ENCODE results near the gene MTFMT. TPM values are rescaled to one million over a fixed set of nuclear protein-coding genes. Genes with fewer than 3 reads are reported as not detected.

The MTFMT gene
- total and polyA plus RNA-seq, 2 of the 13 experiments (the other 11 are each of a cell fraction or from before 2014, with no cell fraction given): 9.9 to 23.2 TPM

DNA sequence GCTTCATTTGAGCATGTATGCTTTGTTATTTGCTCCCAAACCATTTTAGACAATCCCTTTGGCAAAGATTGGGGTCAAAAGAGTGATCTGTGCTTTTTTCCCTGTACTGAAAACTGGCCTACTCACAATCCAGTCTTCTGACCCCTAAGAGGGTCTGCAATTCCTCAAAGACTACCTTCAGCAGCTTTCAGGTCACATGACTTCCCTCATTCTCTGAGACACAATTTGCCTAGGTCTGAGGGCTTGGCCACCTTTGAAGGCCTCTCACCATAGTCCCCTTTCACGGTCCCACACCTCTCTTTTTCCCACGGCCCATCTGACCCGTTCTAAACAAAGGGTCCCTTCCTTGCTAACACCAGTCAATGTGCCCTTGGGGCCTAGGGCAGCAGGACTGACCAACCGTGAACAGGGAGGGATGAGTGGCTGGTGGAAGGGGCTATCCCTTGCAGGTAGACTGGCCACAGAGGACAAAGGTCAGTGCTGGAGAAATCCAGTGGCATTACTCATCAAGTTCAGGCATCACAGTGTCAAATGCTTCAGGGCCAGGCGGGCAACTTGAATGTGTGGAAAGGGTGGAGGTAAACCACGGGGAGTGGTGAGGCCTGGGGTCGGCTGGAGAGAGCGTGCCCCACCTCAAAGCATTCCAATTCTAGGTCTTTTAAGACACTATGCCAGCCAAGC, 27.6 kb upstream of the MTFMT start (continued):
- TF ChIP-seq, protein P1, sequence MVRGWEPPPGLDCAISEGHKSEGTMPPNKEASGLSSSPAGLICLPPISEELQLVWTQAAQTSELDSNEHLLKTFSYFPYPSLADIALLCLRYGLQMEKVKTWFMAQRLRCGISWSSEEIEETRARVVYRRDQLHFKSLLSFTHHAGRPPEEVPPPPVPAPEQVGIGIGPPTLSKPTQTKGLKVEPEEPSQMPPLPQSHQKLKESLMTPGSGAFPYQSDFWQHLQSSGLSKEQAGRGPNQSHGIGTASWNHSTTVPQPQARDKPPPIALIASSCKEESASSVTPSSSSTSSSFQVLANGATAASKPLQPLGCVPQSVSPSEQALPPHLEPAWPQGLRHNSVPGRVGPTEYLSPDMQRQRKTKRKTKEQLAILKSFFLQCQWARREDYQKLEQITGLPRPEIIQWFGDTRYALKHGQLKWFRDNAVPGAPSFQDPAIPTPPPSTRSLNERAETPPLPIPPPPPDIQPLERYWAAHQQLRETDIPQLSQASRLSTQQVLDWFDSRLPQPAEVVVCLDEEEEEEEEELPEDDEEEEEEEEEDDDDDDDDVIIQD (CRISPR knock-in tag; IDR thresholded peaks at IDR 0.05; ENCODE audit: low read depth): peak; percentile 62; the same call in 1 of the 2 replicates
- TF ChIP-seq, protein P2, sequence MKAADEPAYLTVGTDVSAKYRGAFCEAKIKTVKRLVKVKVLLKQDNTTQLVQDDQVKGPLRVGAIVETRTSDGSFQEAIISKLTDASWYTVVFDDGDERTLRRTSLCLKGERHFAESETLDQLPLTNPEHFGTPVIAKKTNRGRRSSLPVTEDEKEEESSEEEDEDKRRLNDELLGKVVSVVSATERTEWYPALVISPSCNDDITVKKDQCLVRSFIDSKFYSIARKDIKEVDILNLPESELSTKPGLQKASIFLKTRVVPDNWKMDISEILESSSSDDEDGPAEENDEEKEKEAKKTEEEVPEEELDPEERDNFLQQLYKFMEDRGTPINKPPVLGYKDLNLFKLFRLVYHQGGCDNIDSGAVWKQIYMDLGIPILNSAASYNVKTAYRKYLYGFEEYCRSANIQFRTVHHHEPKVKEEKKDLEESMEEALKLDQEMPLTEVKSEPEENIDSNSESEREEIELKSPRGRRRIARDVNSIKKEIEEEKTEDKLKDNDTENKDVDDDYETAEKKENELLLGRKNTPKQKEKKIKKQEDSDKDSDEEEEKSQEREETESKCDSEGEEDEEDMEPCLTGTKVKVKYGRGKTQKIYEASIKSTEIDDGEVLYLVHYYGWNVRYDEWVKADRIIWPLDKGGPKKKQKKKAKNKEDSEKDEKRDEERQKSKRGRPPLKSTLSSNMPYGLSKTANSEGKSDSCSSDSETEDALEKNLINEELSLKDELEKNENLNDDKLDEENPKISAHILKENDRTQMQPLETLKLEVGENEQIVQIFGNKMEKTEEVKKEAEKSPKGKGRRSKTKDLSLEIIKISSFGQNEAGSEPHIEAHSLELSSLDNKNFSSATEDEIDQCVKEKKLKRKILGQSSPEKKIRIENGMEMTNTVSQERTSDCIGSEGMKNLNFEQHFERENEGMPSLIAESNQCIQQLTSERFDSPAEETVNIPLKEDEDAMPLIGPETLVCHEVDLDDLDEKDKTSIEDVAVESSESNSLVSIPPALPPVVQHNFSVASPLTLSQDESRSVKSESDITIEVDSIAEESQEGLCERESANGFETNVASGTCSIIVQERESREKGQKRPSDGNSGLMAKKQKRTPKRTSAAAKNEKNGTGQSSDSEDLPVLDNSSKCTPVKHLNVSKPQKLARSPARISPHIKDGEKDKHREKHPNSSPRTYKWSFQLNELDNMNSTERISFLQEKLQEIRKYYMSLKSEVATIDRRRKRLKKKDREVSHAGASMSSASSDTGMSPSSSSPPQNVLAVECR (CRISPR knock-in tag; IDR thresholded peaks at IDR 0.05; ENCODE audit: borderline replicate concordance): peak; percentile 56; the same call in 1 of the 2 replicates
- TF ChIP-seq ZNF354B (CRISPR knock-in tag; IDR thresholded peaks at IDR 0.05) (no peak), ZBTB21 (CRISPR knock-in tag; IDR thresholded peaks at IDR 0.05) (no peak), ZNF878 (CRISPR knock-in tag; IDR thresholded peaks at IDR 0.05) (no peak), ZNF616 (CRISPR knock-in tag; IDR thresholded peaks at IDR 0.05; ENCODE audit: low read depth) (no peak), PRMT3 (CRISPR knock-in tag; IDR thresholded peaks at IDR 0.05; ENCODE audit: borderline replicate concordance, low read depth) (no peak), ZNF124 (CRISPR knock-in tag; IDR thresholded peaks at IDR 0.05) (0 out of 2 replicates have a peak, but pooled peaks have one; percentile 35), STAT5B (CRISPR knock-in tag; IDR thresholded peaks at IDR 0.05) (no peak), ZNF598 (CRISPR knock-in tag; IDR thresholded peaks at IDR 0.05; ENCODE audit: borderline replicate concordance) (no peak), ZNF589 (CRISPR knock-in tag; conservative IDR thresholded peaks at IDR 0.05) (no peak), CENPT (CRISPR knock-in tag; IDR thresholded peaks at IDR 0.05; ENCODE audit: low read depth) (no peak)
- TF ChIP-seq, protein P3, sequence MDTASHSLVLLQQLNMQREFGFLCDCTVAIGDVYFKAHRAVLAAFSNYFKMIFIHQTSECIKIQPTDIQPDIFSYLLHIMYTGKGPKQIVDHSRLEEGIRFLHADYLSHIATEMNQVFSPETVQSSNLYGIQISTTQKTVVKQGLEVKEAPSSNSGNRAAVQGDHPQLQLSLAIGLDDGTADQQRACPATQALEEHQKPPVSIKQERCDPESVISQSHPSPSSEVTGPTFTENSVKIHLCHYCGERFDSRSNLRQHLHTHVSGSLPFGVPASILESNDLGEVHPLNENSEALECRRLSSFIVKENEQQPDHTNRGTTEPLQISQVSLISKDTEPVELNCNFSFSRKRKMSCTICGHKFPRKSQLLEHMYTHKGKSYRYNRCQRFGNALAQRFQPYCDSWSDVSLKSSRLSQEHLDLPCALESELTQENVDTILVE (CRISPR knock-in tag; IDR thresholded peaks at IDR 0.05): no peak
- TF ChIP-seq, protein P4, sequence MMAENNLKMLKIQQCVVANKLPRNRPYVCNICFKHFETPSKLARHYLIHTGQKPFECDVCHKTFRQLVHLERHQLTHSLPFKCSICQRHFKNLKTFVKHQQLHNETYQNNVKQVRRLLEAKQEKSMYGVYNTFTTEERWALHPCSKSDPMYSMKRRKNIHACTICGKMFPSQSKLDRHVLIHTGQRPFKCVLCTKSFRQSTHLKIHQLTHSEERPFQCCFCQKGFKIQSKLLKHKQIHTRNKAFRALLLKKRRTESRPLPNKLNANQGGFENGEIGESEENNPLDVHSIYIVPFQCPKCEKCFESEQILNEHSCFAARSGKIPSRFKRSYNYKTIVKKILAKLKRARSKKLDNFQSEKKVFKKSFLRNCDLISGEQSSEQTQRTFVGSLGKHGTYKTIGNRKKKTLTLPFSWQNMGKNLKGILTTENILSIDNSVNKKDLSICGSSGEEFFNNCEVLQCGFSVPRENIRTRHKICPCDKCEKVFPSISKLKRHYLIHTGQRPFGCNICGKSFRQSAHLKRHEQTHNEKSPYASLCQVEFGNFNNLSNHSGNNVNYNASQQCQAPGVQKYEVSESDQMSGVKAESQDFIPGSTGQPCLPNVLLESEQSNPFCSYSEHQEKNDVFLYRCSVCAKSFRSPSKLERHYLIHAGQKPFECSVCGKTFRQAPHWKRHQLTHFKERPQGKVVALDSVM (CRISPR knock-in tag; IDR thresholded peaks at IDR 0.05): 0 out of 2 replicates have a peak, but pooled peaks have one; percentile 20
- TF ChIP-seq, protein P5, sequence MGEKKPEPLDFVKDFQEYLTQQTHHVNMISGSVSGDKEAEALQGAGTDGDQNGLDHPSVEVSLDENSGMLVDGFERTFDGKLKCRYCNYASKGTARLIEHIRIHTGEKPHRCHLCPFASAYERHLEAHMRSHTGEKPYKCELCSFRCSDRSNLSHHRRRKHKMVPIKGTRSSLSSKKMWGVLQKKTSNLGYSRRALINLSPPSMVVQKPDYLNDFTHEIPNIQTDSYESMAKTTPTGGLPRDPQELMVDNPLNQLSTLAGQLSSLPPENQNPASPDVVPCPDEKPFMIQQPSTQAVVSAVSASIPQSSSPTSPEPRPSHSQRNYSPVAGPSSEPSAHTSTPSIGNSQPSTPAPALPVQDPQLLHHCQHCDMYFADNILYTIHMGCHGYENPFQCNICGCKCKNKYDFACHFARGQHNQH (CRISPR knock-in tag; IDR thresholded peaks at IDR 0.05): 0 out of 2 replicates have a peak, but pooled peaks have one; percentile 48
- TF ChIP-seq, protein P6, sequence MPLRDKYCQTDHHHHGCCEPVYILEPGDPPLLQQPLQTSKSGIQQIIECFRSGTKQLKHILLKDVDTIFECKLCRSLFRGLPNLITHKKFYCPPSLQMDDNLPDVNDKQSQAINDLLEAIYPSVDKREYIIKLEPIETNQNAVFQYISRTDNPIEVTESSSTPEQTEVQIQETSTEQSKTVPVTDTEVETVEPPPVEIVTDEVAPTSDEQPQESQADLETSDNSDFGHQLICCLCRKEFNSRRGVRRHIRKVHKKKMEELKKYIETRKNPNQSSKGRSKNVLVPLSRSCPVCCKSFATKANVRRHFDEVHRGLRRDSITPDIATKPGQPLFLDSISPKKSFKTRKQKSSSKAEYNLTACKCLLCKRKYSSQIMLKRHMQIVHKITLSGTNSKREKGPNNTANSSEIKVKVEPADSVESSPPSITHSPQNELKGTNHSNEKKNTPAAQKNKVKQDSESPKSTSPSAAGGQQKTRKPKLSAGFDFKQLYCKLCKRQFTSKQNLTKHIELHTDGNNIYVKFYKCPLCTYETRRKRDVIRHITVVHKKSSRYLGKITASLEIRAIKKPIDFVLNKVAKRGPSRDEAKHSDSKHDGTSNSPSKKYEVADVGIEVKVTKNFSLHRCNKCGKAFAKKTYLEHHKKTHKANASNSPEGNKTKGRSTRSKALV (CRISPR knock-in tag; IDR thresholded peaks at IDR 0.05): no peak
